ENCODE results near the gene ACHE. TPM values are rescaled to one million over a fixed set of nuclear protein-coding genes. Genes with fewer than 3 reads are reported as not detected.

The ACHE gene
- total and polyA plus RNA-seq, 2 of the 13 experiments (the other 11 are each of a cell fraction or from before 2014, with no cell fraction given), result 0.18 to 0.40 TPM

- no TSS peak for BruUV-seq (replicated peaks)
- Histone ChIP-seq H3K27me3 (ENCODE audit: control insufficient read depth in 1 of 2, insufficient read depth in 2 of 2, low read length in 2 of 2) (no peaks in the 10 kb centered on the region; a peak in 1 of 5 replicates), H4K20me1 (ENCODE audit: insufficient read depth, low read length) (no peaks in the 10 kb centered on the region), H3K9me3 (ENCODE audit: low read length) (no peaks in the 10 kb centered on the region), H3K27ac (ENCODE audit: extremely low read length, insufficient read depth, low read length) (no peak overlapping the region), H3K79me2 (ENCODE audit: insufficient read depth, low read length) (no peaks in the 10 kb centered on the region), H3K4me2 (ENCODE audit: low read depth, low read length) (no peak overlapping the region), H2AFZ (ENCODE audit: low read length) (no peak overlapping the region), H3K4me3 (replicated peaks in 1 of 3; ENCODE audit: insufficient read depth in 1 of 3, low read depth in 2 of 3, low read length in 3 of 3) (no peak overlapping the region), H3K36me3 (replicated peaks in 1 of 2; ENCODE audit: control insufficient read depth in 1 of 2, insufficient read depth in 2 of 2, low read length in 2 of 2) (peaks cover 6 to 10% of the 10 kb centered on the region in 2 experiments; a peak in 4 of 5 replicates), H3K9ac (ENCODE audit: insufficient read depth, low read depth, low read length) (no peak overlapping the region), H3K4me1 (ENCODE audit: insufficient read depth, low read length) (peaks cover 13% of the 10 kb centered on the region)
- intact Hi-C loops (cut with micrococcal nuclease; ENCODE audit: unreplicated experiment) (no loop called here), in situ Hi-C loops (cut with HindIII; ENCODE audit: extremely low pct_ligation_motif_present, low pct_unique_long_range_greater_than_20kb) (loop anchor here (10.0 kb wide), 2 partner anchors 62 to 152 kb away; partner anchors contain the start of gene POP7)
- no peak for DNase-seq (ENCODE audit: low spot score)
- FAIRE-seq, result no peak
- POLR2A ChIA-PET, result no interaction called here
- no peak for ATAC-seq
- CTCF ChIA-PET (ENCODE audit: low intra/inter-chr PET ratio, low total read pairs), result no interaction called here
- 93% methylated on average over 8 of the region's 16 CpGs for WGBS (ENCODE audit: low lambda C conversion rate)
- TF ChIP-seq ZBTB42 (CRISPR knock-in tag; IDR thresholded peaks at IDR 0.05), result no peak
- no peak for TF ChIP-seq ZNF781 (CRISPR knock-in tag; IDR thresholded peaks at IDR 0.05; ENCODE audit: borderline replicate concordance, not compliant biosample characterization)
- TF ChIP-seq, protein P1, sequence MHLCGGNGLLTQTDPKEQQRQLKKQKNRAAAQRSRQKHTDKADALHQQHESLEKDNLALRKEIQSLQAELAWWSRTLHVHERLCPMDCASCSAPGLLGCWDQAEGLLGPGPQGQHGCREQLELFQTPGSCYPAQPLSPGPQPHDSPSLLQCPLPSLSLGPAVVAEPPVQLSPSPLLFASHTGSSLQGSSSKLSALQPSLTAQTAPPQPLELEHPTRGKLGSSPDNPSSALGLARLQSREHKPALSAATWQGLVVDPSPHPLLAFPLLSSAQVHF (CRISPR knock-in tag; IDR thresholded peaks at IDR 0.05), result no peak
- no peak for TF ChIP-seq SATB2 (CRISPR knock-in tag; IDR thresholded peaks at IDR 0.05)
- no peak for TF ChIP-seq MXD4 (CRISPR knock-in tag; IDR thresholded peaks at IDR 0.05)
- no peak for TF ChIP-seq NPAS2 (CRISPR knock-in tag; IDR thresholded peaks at IDR 0.05; ENCODE audit: borderline replicate concordance)
- TF ChIP-seq ZNF563 (CRISPR knock-in tag; IDR thresholded peaks at IDR 0.05), result no peak
- no peak for TF ChIP-seq ZNF589 (CRISPR knock-in tag; conservative IDR thresholded peaks at IDR 0.05)
- TF ChIP-seq, protein P2, sequence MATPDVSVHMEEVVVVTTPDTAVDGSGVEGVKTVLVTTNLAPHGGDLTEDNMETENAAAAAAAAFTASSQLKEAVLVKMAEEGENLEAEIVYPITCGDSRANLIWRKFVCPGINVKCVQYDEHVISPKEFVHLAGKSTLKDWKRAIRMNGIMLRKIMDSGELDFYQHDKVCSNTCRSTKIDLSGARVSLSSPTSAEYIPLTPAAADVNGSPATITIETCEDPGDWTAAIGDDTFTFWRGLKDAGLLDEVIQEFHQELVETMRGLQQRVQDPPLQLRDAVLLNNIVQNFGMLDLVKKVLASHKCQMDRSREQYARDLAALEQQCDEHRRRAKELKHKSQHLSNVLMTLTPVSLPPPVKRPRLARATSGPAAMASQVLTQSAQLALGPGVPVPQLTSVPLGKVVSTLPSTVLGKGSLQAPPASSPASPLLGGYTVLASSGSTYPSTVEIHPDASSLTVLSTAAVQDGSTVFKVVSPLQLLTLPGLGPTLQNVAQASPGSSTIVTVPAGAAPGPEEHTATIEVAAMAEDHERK (CRISPR knock-in tag; IDR thresholded peaks at IDR 0.05; ENCODE audit: low read depth), result no peak
- TF ChIP-seq ZBTB7A (CRISPR knock-in tag; IDR thresholded peaks at IDR 0.05), result no peak
- no peak for TF ChIP-seq YY1 (IDR thresholded peaks at IDR 0.05; ENCODE audit: insufficient read depth, insufficient replicate concordance, low read depth, low read length)
- TF ChIP-seq TAF15 (IDR thresholded peaks at IDR 0.05; ENCODE audit: low read depth, low read length, poor library complexity, severe bottlenecking), result no peak
- no peak for TF ChIP-seq SAFB2 (CRISPR knock-in tag; IDR thresholded peaks at IDR 0.05; ENCODE audit: borderline replicate concordance, low read depth)
- TF ChIP-seq ZBTB8A (CRISPR knock-in tag; IDR thresholded peaks at IDR 0.05; ENCODE audit: borderline replicate concordance, low read depth), result no peak
- no peak for TF ChIP-seq ZFX (CRISPR knock-in tag; IDR thresholded peaks at IDR 0.05; ENCODE audit: low read depth)
- TF ChIP-seq BCL3 (CRISPR knock-in tag; IDR thresholded peaks at IDR 0.05), result no peak
- TF ChIP-seq SIX4 (CRISPR knock-in tag; IDR thresholded peaks at IDR 0.05), result no peak
- no peak for TF ChIP-seq SP140L (CRISPR knock-in tag; IDR thresholded peaks at IDR 0.05; ENCODE audit: borderline replicate concordance)
- TF ChIP-seq BORCS8-MEF2B (CRISPR knock-in tag; IDR thresholded peaks at IDR 0.05), result no peak
- no peak for TF ChIP-seq PRDM4 (CRISPR knock-in tag; IDR thresholded peaks at IDR 0.05; ENCODE audit: borderline replicate concordance)
Observed at GRCh38 chr7:100856871-100857282, 38.8 kb downstream of the ACHE start.

All from HepG2 (cell line).